Retinal pigment epithelial cell (primary cell): ENCODE data around the gene LSMEM2.

Source experiments
- DNase-seq: peaks from one replicate; pipeline ENCODE4 v3.0.0-alpha.2; 2010; ENCODE audit warnings: low read depth
- H3K4me3 ChIP-seq: 2 replicates; pipeline ENCODE4 v1.5.1; 2011; ENCODE audit warnings: mild to moderate bottlenecking, low read length, control low read depth, moderate library complexity
- TF ChIP-seq, protein P1 (sequence below): conservative IDR thresholded peaks from 2 replicates; pipeline ENCODE4 v1.5.1; 2011; ENCODE audit warnings: low read depth, low read length, control low read depth, inconsistent platforms

Gene LSMEM2

DNA sequence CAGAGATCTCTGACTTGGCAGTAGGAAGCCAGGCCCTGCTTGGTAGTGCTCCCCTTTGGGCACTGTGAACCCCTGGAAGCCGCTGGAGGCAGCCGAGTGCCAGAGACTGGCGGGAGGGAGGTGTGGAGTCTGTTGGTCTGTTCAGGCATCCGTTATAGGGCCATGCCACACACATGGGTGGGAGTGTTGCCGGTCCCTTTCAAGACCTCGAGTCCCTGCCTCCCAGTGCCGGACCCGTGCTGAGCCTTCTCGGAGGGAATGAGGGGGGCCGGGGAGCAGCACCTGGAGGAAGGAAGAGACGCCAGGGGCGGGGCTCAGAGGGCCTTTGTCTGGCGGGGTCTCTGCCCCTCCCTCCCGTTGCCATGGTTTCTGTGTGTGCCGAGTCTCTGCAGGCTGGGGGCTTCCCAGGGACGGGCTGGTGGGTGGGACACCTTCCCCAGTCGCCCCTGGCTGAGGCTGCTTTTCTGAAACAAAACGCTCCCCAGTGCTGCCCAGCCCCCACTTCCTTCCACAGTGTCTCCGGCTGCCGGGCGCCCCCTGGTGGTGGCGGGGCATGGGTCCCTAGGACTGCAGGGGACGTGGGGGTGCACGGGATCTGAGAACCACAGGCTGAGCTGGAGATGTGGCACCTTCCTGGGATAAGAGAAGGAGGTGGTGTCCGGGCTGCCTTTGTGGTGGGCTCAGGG is 32.9 kb upstream of the LSMEM2 start:
- peak overlapping the region; percentile 51 for H3K4me3 ChIP-seq
- no peak for DNase-seq
- TF ChIP-seq, protein P1, sequence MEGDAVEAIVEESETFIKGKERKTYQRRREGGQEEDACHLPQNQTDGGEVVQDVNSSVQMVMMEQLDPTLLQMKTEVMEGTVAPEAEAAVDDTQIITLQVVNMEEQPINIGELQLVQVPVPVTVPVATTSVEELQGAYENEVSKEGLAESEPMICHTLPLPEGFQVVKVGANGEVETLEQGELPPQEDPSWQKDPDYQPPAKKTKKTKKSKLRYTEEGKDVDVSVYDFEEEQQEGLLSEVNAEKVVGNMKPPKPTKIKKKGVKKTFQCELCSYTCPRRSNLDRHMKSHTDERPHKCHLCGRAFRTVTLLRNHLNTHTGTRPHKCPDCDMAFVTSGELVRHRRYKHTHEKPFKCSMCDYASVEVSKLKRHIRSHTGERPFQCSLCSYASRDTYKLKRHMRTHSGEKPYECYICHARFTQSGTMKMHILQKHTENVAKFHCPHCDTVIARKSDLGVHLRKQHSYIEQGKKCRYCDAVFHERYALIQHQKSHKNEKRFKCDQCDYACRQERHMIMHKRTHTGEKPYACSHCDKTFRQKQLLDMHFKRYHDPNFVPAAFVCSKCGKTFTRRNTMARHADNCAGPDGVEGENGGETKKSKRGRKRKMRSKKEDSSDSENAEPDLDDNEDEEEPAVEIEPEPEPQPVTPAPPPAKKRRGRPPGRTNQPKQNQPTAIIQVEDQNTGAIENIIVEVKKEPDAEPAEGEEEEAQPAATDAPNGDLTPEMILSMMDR, result peak; percentile 96

DNA sequence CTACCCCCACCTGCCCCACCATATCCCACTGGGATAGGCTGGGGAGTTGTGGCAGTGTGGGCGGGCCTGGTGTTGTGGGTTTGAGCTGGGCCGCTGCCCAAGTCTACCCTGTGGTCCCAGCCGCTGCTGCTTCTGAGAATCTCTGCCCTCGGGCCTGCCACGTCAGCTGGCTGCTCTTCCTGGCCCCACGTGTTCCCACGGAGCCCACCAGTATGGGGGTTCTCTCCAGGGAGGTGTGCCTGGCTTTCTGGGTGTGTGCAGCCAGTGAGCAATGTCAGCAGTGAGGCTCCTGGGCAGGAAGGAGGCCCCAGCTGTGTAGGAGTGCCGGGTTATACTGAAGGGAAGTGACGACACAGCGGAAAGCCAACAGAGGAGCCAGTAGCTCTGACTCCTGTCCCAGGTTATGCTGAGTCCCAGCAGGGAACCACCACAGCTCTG is 32.4 kb upstream of the LSMEM2 start:
- TF ChIP-seq, protein P1, result no peak
- no peak for DNase-seq
- no peak overlapping the region for H3K4me3 ChIP-seq

DNA sequence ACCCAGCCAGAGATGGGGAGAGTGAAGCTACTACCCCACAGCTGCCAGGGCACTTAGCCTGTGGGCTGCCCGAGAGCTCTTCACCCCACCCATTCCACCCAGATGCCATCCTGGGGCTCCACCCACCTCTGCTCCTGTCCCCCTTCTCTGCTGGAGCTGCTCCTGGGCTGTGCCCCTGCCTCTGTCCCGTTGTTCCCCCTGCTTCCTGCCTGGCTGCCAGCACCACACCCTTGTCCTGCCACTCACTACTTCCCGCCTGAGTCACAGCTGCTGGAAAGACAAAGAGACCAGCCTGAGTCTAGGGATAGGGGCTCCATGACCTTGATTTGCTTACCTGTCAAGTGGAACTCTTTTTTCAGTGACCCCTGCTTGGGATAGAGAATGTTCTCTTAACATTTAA is 30.5 kb upstream of the LSMEM2 start:
- no peak overlapping the region for H3K4me3 ChIP-seq
- DNase-seq, result no peak
- TF ChIP-seq, protein P1, result no peak

DNA sequence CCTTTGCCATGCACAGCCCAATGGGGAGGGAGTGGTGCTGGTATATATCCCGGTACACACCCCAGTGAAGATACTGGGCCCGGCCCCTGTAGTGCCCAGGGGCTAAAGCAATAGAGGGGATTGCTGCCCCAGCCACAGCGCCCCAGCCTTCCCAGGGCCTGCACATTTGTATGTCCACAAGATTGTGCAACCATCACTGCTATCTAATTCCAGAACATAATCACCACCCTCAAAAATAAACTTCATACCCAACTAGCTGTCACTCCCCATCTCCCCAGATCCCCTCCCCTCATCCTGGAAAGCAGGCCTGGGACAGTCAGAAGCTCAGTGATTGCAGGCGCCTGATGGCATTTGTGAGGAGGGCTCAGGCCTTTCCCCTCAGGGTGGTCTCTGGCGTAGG is 29.4 kb upstream of the LSMEM2 start:
- TF ChIP-seq, protein P1, result no peak
- H3K4me3 ChIP-seq, result no peak overlapping the region
- DNase-seq, result no peak

DNA sequence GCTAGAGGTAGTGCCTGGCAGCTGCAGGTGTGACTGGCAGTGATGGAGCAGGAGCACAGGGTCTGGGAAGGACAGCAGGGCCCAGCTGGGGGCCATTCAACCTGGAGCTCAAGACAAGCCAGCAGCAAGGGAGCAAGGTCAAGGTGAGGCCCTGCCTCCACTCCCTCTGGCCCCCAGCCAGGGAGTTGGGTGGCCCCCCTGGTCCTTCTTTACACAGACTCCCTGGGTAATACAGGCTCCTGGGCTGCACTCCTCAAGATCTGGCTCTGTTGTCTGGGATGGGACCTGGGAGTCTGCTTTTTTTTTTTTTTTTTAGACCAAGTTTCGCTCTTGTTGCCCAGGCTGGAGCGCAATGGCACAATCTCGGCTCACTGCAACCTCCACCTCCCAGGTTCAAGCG is 28.4 kb upstream of the LSMEM2 start:
- TF ChIP-seq, protein P1, result no peak
- DNase-seq, result no peak
- H3K4me3 ChIP-seq, result no peak overlapping the region

DNA sequence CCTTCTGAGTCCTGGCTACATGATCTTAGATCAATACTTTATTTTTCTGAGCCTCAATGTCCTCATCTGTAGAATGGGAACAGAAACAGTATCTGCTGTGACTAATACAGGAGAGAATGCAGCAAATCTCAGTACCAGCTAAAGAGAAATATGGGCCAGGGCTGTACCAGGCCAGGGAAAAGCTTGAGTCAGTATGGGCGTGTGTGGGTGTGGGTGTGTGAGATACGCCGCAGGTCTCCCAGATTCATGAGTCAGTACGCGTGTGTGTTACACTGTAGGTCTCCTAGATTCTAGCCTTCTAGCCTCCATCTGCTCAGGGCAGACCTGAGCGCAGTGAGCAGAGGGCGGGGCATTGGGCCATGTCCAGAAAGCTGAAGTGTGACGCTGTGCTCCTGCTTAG is 27.7 kb upstream of the LSMEM2 start:
- no peak overlapping the region for H3K4me3 ChIP-seq
- DNase-seq, result peak; percentile 85
- TF ChIP-seq, protein P1, result no peak

DNA sequence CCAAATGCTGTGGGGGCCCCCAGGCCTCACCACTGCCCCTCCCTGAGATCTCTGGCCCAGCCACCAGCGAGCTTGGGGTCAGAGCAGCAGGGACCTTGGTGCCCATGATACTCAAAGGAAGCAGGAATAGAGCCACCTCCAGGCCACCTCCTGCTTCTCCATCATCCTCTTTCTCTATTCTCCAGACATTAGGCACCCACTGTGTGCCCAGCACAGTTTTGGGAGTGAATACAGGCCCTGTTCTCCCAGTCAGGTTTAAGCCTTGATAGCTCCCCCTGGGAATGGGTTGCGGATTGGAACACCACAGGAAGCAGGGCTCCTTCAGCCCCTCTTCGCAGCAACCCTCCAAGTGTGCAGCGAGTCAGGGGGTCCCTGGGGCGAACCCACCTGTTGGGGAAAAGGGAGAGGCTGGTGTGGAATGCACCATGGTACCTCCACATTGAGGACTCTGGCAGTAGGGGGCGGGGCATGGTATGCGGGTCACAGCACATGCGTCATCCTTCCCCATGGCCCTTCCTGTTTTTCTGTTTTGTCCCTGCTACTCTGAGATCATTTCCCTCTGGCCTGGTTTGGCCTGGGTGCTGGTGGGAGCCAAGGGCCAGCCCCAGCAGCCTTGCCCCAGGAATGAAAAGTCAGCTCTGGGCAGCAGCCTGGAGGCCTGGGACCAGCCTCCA is 24.2 kb upstream of the LSMEM2 start:
- no peak for DNase-seq
- H3K4me3 ChIP-seq, result no peak overlapping the region
- TF ChIP-seq, protein P1, result no peak
